IMR-90 (cell line): ENCODE data around the gene PAPPA. TPM values are rescaled to one million over a fixed set of nuclear protein-coding genes. Genes with fewer than 3 reads are reported as not detected.

ENCODE experiments used
- ATAC-seq: fragments of 200-7000 bp; cut with Tn5 transposase; 2 replicates; pipeline ENCODE4 v1.9.1; 2020; ENCODE audit warnings: low read depth, mild to moderate bottlenecking, moderate library complexity
- BruUV-seq: library from RNA; stranded (reverse); fragments of 400-500 nt; replicated peaks from 2 replicates; lab custom pipeline; 2021; lab: Mats Ljungman, UMichigan
- CTCF ChIA-PET: fragments of 300-600 bp; formaldehyde crosslinking; extraction: SDS; loops from one replicate; lab custom pipeline; 2021; ENCODE audit warnings: antibody characterized with exemption; lab: Yijun Ruan, JAX
- POLR2A ChIA-PET: fragments of 300-600 bp; sonication (Branson Sonifier 250); formaldehyde crosslinking; loops from one replicate; lab custom pipeline; 2022; ENCODE audit warnings: antibody characterized with exemption; ENCODE audit not compliant: unreplicated experiment; lab: Charles Lee
- DNase-seq: peaks from one replicate; pipeline ENCODE4 v3.0.0; 2013
- H2AFZ ChIP-seq: replicated peaks from 2 replicates; pipeline ENCODE3; 2013; ENCODE audit warnings: low read length, mild to moderate bottlenecking; ENCODE audit not compliant: poor library complexity
- H2AK5ac ChIP-seq: 2 replicates; pipeline ENCODE4 v1.6.1; 2013; ENCODE audit warnings: low read depth, low read length, inconsistent platforms
- H2AK9ac ChIP-seq: replicated peaks from 2 replicates; pipeline ENCODE3; 2013; ENCODE audit warnings: mild to moderate bottlenecking, low read depth, low read length, moderate library complexity; ENCODE audit not compliant: poor library complexity
- H2BK120ac ChIP-seq: 2 replicates; pipeline ENCODE4 v1.6.1; 2013; ENCODE audit warnings: low read depth, low read length, inconsistent platforms
- H2BK15ac ChIP-seq: 3 replicates; pipeline ENCODE4 v1.6.1; 2013; ENCODE audit warnings: low read depth, low read length, inconsistent platforms
- H2BK20ac ChIP-seq: 2 replicates; pipeline ENCODE4 v1.6.1; 2013; ENCODE audit warnings: low read depth, mild to moderate bottlenecking, inconsistent platforms, low read length, moderate library complexity
- H2BK5ac ChIP-seq: 2 replicates; pipeline ENCODE4 v1.6.1; 2013; ENCODE audit warnings: mild to moderate bottlenecking, low read depth, low read length, inconsistent platforms; ENCODE audit not compliant: poor library complexity, severe bottlenecking
- H3K14ac ChIP-seq: replicated peaks from 2 replicates; pipeline ENCODE4 v1.6.1; 2013; ENCODE audit warnings: low read depth, low read length, inconsistent platforms
- H3K18ac ChIP-seq: 2 replicates; pipeline ENCODE4 v1.6.1; 2013; ENCODE audit warnings: low read depth, low read length, control low read depth
- H3K23ac ChIP-seq: 2 replicates; pipeline ENCODE4 v1.6.1; 2013; ENCODE audit warnings: low read depth, low read length, inconsistent platforms
- H3K27ac ChIP-seq: 2 replicates; pipeline ENCODE4 v1.5.1; 2013; ENCODE audit warnings: mild to moderate bottlenecking, control low read depth, low read length; ENCODE audit not compliant: insufficient read depth
- H3K27me3 ChIP-seq: 2 replicates; pipeline ENCODE4 v1.6.1; 2013; ENCODE audit warnings: low read length; ENCODE audit not compliant: control insufficient read depth, insufficient read depth
- H3K36me3 ChIP-seq: 2 replicates; pipeline ENCODE4 v1.6.1; 2013; ENCODE audit warnings: low read length, mixed read lengths; ENCODE audit not compliant: control insufficient read depth, insufficient read depth
- H3K4ac ChIP-seq: 2 replicates; pipeline ENCODE4 v1.6.1; 2013; ENCODE audit warnings: low read depth, low read length, inconsistent platforms
- H3K4me1 ChIP-seq: 2 replicates; pipeline ENCODE4 v1.6.1; 2013; ENCODE audit warnings: low read length, mixed read lengths; ENCODE audit not compliant: control insufficient read depth, insufficient read depth
- H3K4me2 ChIP-seq: 2 replicates; pipeline ENCODE4 v1.6.1; 2013; ENCODE audit warnings: low read depth, mild to moderate bottlenecking, control low read depth, low read length, moderate library complexity
- H3K4me3 ChIP-seq: 2 replicates; pipeline ENCODE4 v1.5.1; 2013; ENCODE audit warnings: low read depth, mild to moderate bottlenecking, control low read depth, low read length, moderate library complexity; ENCODE audit not compliant: insufficient read depth
- H3K56ac ChIP-seq: 2 replicates; pipeline ENCODE4 v1.6.1; 2013; ENCODE audit warnings: low read length, inconsistent platforms; ENCODE audit not compliant: insufficient read depth; ENCODE audit errors: extremely low read depth
- H3K79me1 ChIP-seq, 2 experiments: 2 replicates each; pipeline ENCODE4 v1.6.1; 2013; ENCODE audit warnings: low read length in 2 of 2, inconsistent platforms in 1 of 2, low read depth in 1 of 2
- H3K9ac ChIP-seq: 2 replicates; pipeline ENCODE4 v1.6.1; 2013; ENCODE audit warnings: low read depth, low read length, control low read depth
- H3K9me1 ChIP-seq: 2 replicates; pipeline ENCODE4 v1.6.1; 2013; ENCODE audit warnings: low read length, inconsistent platforms; ENCODE audit not compliant: insufficient read depth
- H3K9me3 ChIP-seq: 2 replicates; pipeline ENCODE4 v1.6.1; 2013; ENCODE audit warnings: low read length; ENCODE audit not compliant: control insufficient read depth, insufficient read depth
- H4K20me1 ChIP-seq: 2 replicates; pipeline ENCODE4 v1.6.1; 2013; ENCODE audit warnings: low read length, inconsistent platforms; ENCODE audit not compliant: insufficient read depth
- H4K5ac ChIP-seq: 2 replicates; pipeline ENCODE4 v1.6.1; 2013; ENCODE audit warnings: mild to moderate bottlenecking, low read depth, low read length, control low read depth
- H4K8ac ChIP-seq, 2 experiments: 2 replicates each; pipeline ENCODE4 v1.6.1; 2013; ENCODE audit warnings: low read depth in 2 of 2, low read length in 2 of 2, control low read depth in 1 of 2, inconsistent platforms in 1 of 2
- H4K91ac ChIP-seq: 2 replicates; pipeline ENCODE4 v1.6.1; 2013; ENCODE audit warnings: low read depth, low read length, inconsistent platforms; ENCODE audit not compliant: insufficient read depth
- CEBPB ChIP-seq: IDR thresholded peaks from 2 replicates; pipeline ENCODE4 v1.6.1; 2012; ENCODE audit warnings: low read depth, low read length, improper control_type of control experiment
- FOS ChIP-seq: fragments of 150-350 bp; IDR thresholded peaks from 2 replicates; pipeline ENCODE4 v1.6.1; 2016; ENCODE audit warnings: low read depth, low read length
- MXI1 ChIP-seq: IDR thresholded peaks from 2 replicates; pipeline ENCODE4 v1.6.1; 2012; ENCODE audit warnings: low read depth, mild to moderate bottlenecking, low read length, moderate library complexity, borderline replicate concordance
- RFX5 ChIP-seq: IDR thresholded peaks from 2 replicates; pipeline ENCODE4 v1.8.0; 2012; ENCODE audit warnings: low read depth, mild to moderate bottlenecking, low read length, moderate library complexity
- WGBS, 2 experiments: methylation state at CpG; one replicate each; pipeline versions ENCODE4 v1.1.5 to v1.1.7; 2013; ENCODE audit warnings: missing lambda C conversion rate in 2 of 2; ENCODE audit not compliant: insufficient read length in 1 of 2; ENCODE audit errors: extremely low coverage in 2 of 2; 5-methylcytosine and 5-hydroxymethylcytosine counted together
- dilution Hi-C: fragments of 300-500 bp; cut with HindIII; formaldehyde crosslinking; loops from one replicate; pipeline ENCODE4 v1.14.3; 2018; ENCODE audit warnings: low sequenced_read_pairs; ENCODE audit not compliant: unreplicated experiment
- in situ Hi-C: fragments of 300-500 bp; cut with MboI; formaldehyde crosslinking; loops from 3 replicates; pipeline ENCODE4 v1.14.3; 2019; ENCODE audit warnings: low sequenced_read_pairs, inconsistent platforms, mixed read lengths
- intact Hi-C: fragments of 100-400 bp; cut with micrococcal nuclease; formaldehyde crosslinking; loops from 2 replicates; pipeline ENCODE4 v1.10.0; 2022
- polyA plus RNA-seq, 3 experiments: library from polyadenylated mRNA; depleted of rRNA; stranded (reverse); fragments of >200 nt; gene quantifications; 2 replicates each; pipeline ENCODE4 v1.2.3, GENCODE V29; 2012; ENCODE audit warnings: low replicate concordance in 1 of 3
- total RNA-seq: library from RNA; depleted of rRNA; stranded (reverse); fragments of >200 nt; gene quantifications from 2 replicates; pipeline ENCODE4 v1.2.3, GENCODE V29; 2012
- TF ChIP-seq, protein P1 (sequence below): fragments of 150-350 bp; IDR thresholded peaks from 2 replicates; pipeline ENCODE4 v1.6.1; 2016; ENCODE audit warnings: low read depth, mild to moderate bottlenecking, low read length, moderate library complexity, borderline replicate concordance
- TF ChIP-seq, protein P2 (sequence below): conservative IDR thresholded peaks from 2 replicates; pipeline ENCODE4 v1.5.1; 2012; ENCODE audit warnings: mild to moderate bottlenecking, low read depth, low read length, improper control_type of control experiment

The PAPPA gene
- total and polyA plus RNA-seq, 2 of the 4 experiments (the other 2 are of a cell fraction): 8.3 to 12.4 TPM

DNA sequence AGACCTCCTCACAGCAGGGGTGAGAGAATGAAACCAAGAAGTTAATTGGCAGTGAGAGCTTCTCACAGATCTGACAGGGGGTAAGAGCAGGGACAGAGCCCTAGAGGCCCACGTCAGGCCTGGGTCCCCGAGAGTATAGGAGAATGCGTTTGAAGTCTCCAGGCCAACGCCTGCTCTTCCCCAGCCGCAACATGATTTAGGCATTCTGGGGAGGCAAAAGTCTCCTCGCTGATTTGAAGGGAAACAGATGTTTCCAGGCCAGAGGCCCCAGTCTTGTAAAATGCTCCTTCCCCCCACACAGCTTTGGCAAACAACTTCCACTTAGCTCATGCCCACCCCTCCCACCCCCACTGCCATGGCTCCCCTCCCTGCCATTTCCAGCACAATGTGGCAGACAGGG lies 294.3 kb downstream of the PAPPA start:
- no CpG with 5 or more reads among the region's 6 CpGs for WGBS, 2 experiments
- BruUV-seq: no TSS peak
- no peak overlapping the region for H3K4ac ChIP-seq

More for the DNA sequence above, 294.3 kb downstream of the PAPPA start:
- Histone ChIP-seq H3K27me3 (no peaks in the 10 kb centered on the region), H3K4me1 (peaks cover 5% of the 10 kb centered on the region), H2AFZ (no peak overlapping the region), H3K9ac (no peak overlapping the region), H3K27ac (no peak overlapping the region), H2BK15ac (no peak overlapping the region), H3K4me2 (no peak overlapping the region), H3K79me1 (no peaks in the 10 kb centered on the region), H2BK5ac (no peak overlapping the region), H3K18ac (no peak overlapping the region), H3K14ac (no peak overlapping the region), H3K9me3 (no peaks in the 10 kb centered on the region), H2AK5ac (no peak overlapping the region), H4K5ac (no peak overlapping the region), H3K9me1 (peaks cover 3% of the 10 kb centered on the region; the same call in 1 of the 2 replicates), H4K20me1 (no peaks in the 10 kb centered on the region), H2AK9ac (no peak overlapping the region), H3K23ac (no peak overlapping the region), H3K56ac (no peak overlapping the region), H4K91ac (no peak overlapping the region), H2BK20ac (no peak overlapping the region), H3K4me3 (no peak overlapping the region), H2BK120ac (no peak overlapping the region), H3K36me3 (no peaks in the 10 kb centered on the region), H4K8ac (no peak overlapping the region)
- in situ Hi-C loops: no loop called here
- DNase-seq: no peak
- no peak for ATAC-seq
- TF ChIP-seq RFX5 (no peak), FOS (no peak), MXI1 (no peak), CEBPB (no peak)
- TF ChIP-seq, protein P1, sequence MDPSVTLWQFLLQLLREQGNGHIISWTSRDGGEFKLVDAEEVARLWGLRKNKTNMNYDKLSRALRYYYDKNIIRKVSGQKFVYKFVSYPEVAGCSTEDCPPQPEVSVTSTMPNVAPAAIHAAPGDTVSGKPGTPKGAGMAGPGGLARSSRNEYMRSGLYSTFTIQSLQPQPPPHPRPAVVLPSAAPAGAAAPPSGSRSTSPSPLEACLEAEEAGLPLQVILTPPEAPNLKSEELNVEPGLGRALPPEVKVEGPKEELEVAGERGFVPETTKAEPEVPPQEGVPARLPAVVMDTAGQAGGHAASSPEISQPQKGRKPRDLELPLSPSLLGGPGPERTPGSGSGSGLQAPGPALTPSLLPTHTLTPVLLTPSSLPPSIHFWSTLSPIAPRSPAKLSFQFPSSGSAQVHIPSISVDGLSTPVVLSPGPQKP: no peak
- TF ChIP-seq, protein P2, sequence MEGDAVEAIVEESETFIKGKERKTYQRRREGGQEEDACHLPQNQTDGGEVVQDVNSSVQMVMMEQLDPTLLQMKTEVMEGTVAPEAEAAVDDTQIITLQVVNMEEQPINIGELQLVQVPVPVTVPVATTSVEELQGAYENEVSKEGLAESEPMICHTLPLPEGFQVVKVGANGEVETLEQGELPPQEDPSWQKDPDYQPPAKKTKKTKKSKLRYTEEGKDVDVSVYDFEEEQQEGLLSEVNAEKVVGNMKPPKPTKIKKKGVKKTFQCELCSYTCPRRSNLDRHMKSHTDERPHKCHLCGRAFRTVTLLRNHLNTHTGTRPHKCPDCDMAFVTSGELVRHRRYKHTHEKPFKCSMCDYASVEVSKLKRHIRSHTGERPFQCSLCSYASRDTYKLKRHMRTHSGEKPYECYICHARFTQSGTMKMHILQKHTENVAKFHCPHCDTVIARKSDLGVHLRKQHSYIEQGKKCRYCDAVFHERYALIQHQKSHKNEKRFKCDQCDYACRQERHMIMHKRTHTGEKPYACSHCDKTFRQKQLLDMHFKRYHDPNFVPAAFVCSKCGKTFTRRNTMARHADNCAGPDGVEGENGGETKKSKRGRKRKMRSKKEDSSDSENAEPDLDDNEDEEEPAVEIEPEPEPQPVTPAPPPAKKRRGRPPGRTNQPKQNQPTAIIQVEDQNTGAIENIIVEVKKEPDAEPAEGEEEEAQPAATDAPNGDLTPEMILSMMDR: no peak
- dilution Hi-C loops: no loop called here
- ChIA-PET POLR2A (no interaction called here), CTCF (no interaction called here)
- intact Hi-C loops: no loop called here
